BLaER1 treated with 17β-estradiol and CSF1 and Interleukin-3, amounts not matched to agents 10 nM and 100 nM (cell line): Measurements from ENCODE around the gene ZWILCH.

Experiments used
- H3K27ac ChIP-seq, 11 experiments: shearing (Covaris generic); formaldehyde crosslinking; 2 replicates each; pipeline ENCODE4 v1.8.1; 2022
- H3K27me3 ChIP-seq, 11 experiments: shearing (Covaris generic); formaldehyde crosslinking; 2 replicates each; pipeline ENCODE4 v1.8.1; 2022
- H3K36me3 ChIP-seq, 11 experiments: shearing (Covaris generic); formaldehyde crosslinking; 2 replicates each; pipeline ENCODE4 v1.8.1; 2022
- H3K4me1 ChIP-seq, 10 experiments: shearing (Covaris generic); formaldehyde crosslinking; 2 replicates each; pipeline ENCODE4 v1.8.1; 2022
- H3K4me2 ChIP-seq, 11 experiments: shearing (Covaris generic); formaldehyde crosslinking; 2 replicates each; pipeline ENCODE4 v1.8.1; 2022
- H3K4me3 ChIP-seq, 10 experiments: shearing (Covaris generic); formaldehyde crosslinking; 2 replicates each; pipeline ENCODE4 v1.8.1; 2022
- H3K9ac ChIP-seq, 11 experiments: shearing (Covaris generic); formaldehyde crosslinking; 2 replicates each; pipeline ENCODE4 v1.8.1; 2022
- H3K9me3 ChIP-seq, 11 experiments: shearing (Covaris generic); formaldehyde crosslinking; replicated peaks in 1 of 11; 2 replicates each; pipeline ENCODE4 v1.8.1; 2022
- H4K20me1 ChIP-seq, 11 experiments: shearing (Covaris generic); formaldehyde crosslinking; 2 replicates each; pipeline ENCODE4 v1.8.1; 2022
- Cebpa-rat ChIP-seq, 11 experiments: shearing (Covaris generic); IDR thresholded peaks; 2 replicates each; pipeline ENCODE4 v1.8.1; 2022

Gene ZWILCH

GRCh38 chr15:66472176-66472999, 32.7 kb upstream of the ZWILCH start:
- H3K4me2 ChIP-seq: peak overlapping the region in 8 of 11 experiments; percentile 41 to 71 (median 56); a peak in 17 of 22 replicates
- H3K9me3 ChIP-seq: no peaks in the 10 kb centered on the region
- no peaks in the 10 kb centered on the region for H3K27me3 ChIP-seq
- H3K4me3 ChIP-seq: no peak overlapping the region
- 0 out of 22 replicates have a peak overlapping the region, but pooled peaks of 2 of the 11 experiments have one; percentile 3 to 12 for H3K9ac ChIP-seq
- peaks cover 10 to 31% (median 24%) of the 10 kb centered on the region in 10 experiments; a peak in 18 of 20 replicates for H3K4me1 ChIP-seq
- TF ChIP-seq Cebpa-rat (IDR thresholded peaks at IDR 0.05): no peak
- H4K20me1 ChIP-seq: peaks cover 0 to 31% (median 19%) of the 10 kb centered on the region in 11 experiments; a peak in 16 of 22 replicates
- H3K27ac ChIP-seq: peak overlapping the region in 7 of 11 experiments; percentile 0 to 51 (median 28); a peak in 7 of 22 replicates
- H3K36me3 ChIP-seq: peaks cover 0 to 79% (median 22%) of the 10 kb centered on the region in 11 experiments; a peak in 15 of 22 replicates

- Histone ChIP-seq H4K20me1 (peaks cover 0 to 41% (median 27%) of the 10 kb centered on the region in 11 experiments; a peak in 17 of 22 replicates), H3K27me3 (no peaks in the 10 kb centered on the region), H3K27ac (no peak overlapping the region), H3K4me1 (peaks cover 10 to 31% (median 24%) of the 10 kb centered on the region in 10 experiments; a peak in 18 of 20 replicates), H3K9me3 (no peaks in the 10 kb centered on the region), H3K4me3 (no peak overlapping the region), H3K4me2 (no peak overlapping the region), H3K36me3 (peaks cover 0 to 74% (median 14%) of the 10 kb centered on the region in 11 experiments; a peak in 13 of 22 replicates), H3K9ac (no peak overlapping the region)
- TF ChIP-seq Cebpa-rat (IDR thresholded peaks at IDR 0.05): no peak
Measured at GRCh38 chr15:66474135-66474534, 31.0 kb upstream of the ZWILCH start.

- peaks cover 0 to 48% (median 30%) of the 10 kb centered on the region in 11 experiments; a peak in 17 of 22 replicates for H4K20me1 ChIP-seq
- peaks cover 10 to 31% (median 24%) of the 10 kb centered on the region in 10 experiments; a peak in 18 of 20 replicates for H3K4me1 ChIP-seq
- no peak for TF ChIP-seq Cebpa-rat (IDR thresholded peaks at IDR 0.05)
- H3K36me3 ChIP-seq: peaks cover 0 to 77% (median 15%) of the 10 kb centered on the region in 11 experiments; a peak in 13 of 22 replicates
- H3K9ac ChIP-seq: no peak overlapping the region
- no peak overlapping the region for H3K27ac ChIP-seq
- H3K4me2 ChIP-seq: no peak overlapping the region
- H3K4me3 ChIP-seq: no peak overlapping the region
- no peaks in the 10 kb centered on the region for H3K27me3 ChIP-seq
- H3K9me3 ChIP-seq: no peaks in the 10 kb centered on the region
Measured at GRCh38 chr15:66474963-66475362, 30.2 kb upstream of the ZWILCH start.

GRCh38 chr15:66476535-66476934, 28.6 kb upstream of the ZWILCH start:
- Histone ChIP-seq H3K27me3 (no peaks in the 10 kb centered on the region), H3K27ac (0 out of 22 replicates have a peak overlapping the region, but pooled peaks of 1 of the 11 experiments have one; percentile 25), H3K9me3 (peaks cover 0 to 2% (median 0%) of the 10 kb centered on the region in 11 experiments; a peak in 2 of 22 replicates), H3K36me3 (peaks cover 12 to 82% (median 26%) of the 10 kb centered on the region in 11 experiments), H3K4me2 (no peak overlapping the region; a peak in 1 of 22 replicates), H3K4me1 (peaks cover 6 to 18% (median 12%) of the 10 kb centered on the region in 10 experiments; a peak in 19 of 20 replicates), H4K20me1 (peaks cover 0 to 51% (median 31%) of the 10 kb centered on the region in 11 experiments; a peak in 17 of 22 replicates), H3K4me3 (no peak overlapping the region), H3K9ac (no peak overlapping the region)
- TF ChIP-seq Cebpa-rat (IDR thresholded peaks at IDR 0.05): no peak

GRCh38 chr15:66477011-66477410, 28.1 kb upstream of the ZWILCH start:
- peaks cover under 1 to 15% (median 10%) of the 10 kb centered on the region in 10 experiments; a peak in 19 of 20 replicates for H3K4me1 ChIP-seq
- H3K9me3 ChIP-seq: peaks cover 0 to 6% (median 0%) of the 10 kb centered on the region in 11 experiments; a peak in 2 of 22 replicates
- no peak overlapping the region for H3K9ac ChIP-seq
- H3K4me3 ChIP-seq: no peak overlapping the region
- H3K27ac ChIP-seq: 0 out of 22 replicates have a peak overlapping the region, but pooled peaks of 1 of the 11 experiments have one; percentile 25
- no peak for TF ChIP-seq Cebpa-rat (IDR thresholded peaks at IDR 0.05)
- H3K36me3 ChIP-seq: peaks cover 16 to 87% (median 31%) of the 10 kb centered on the region in 11 experiments
- H3K4me2 ChIP-seq: no peak overlapping the region
- peaks cover 0 to 56% (median 33%) of the 10 kb centered on the region in 11 experiments; a peak in 17 of 22 replicates for H4K20me1 ChIP-seq
- H3K27me3 ChIP-seq: no peaks in the 10 kb centered on the region

GRCh38 chr15:66480267-66480666, 24.9 kb upstream of the ZWILCH start:
- peaks cover 42 to 90% (median 51%) of the 10 kb centered on the region in 11 experiments for H3K36me3 ChIP-seq
- TF ChIP-seq Cebpa-rat (IDR thresholded peaks at IDR 0.05): no peak
- no peak overlapping the region for H3K4me3 ChIP-seq
- peaks cover 0 to 73% (median 38%) of the 10 kb centered on the region in 11 experiments; a peak in 17 of 22 replicates for H4K20me1 ChIP-seq
- no peaks in the 10 kb centered on the region for H3K27me3 ChIP-seq
- peaks cover 0 to 6% (median 0%) of the 10 kb centered on the region in 11 experiments; a peak in 2 of 22 replicates for H3K9me3 ChIP-seq
- peaks cover 0 to 29% (median 17%) of the 10 kb centered on the region in 10 experiments; a peak in 13 of 20 replicates for H3K4me1 ChIP-seq
- H3K4me2 ChIP-seq: no peak overlapping the region
- H3K9ac ChIP-seq: no peak overlapping the region
- no peak overlapping the region for H3K27ac ChIP-seq

- Histone ChIP-seq H3K27ac (no peak overlapping the region), H3K4me3 (no peak overlapping the region), H3K4me2 (no peak overlapping the region), H3K4me1 (peaks cover 0 to 28% (median 17%) of the 10 kb centered on the region in 10 experiments; a peak in 13 of 20 replicates), H3K9ac (no peak overlapping the region), H4K20me1 (peaks cover 0 to 66% (median 31%) of the 10 kb centered on the region in 11 experiments; a peak in 17 of 22 replicates), H3K36me3 (peaks cover 48 to 93% (median 61%) of the 10 kb centered on the region in 11 experiments), H3K9me3 (peaks cover 0 to 6% (median 0%) of the 10 kb centered on the region in 11 experiments; a peak in 2 of 22 replicates), H3K27me3 (no peaks in the 10 kb centered on the region)
- no peak for TF ChIP-seq Cebpa-rat (IDR thresholded peaks at IDR 0.05)
Measured at GRCh38 chr15:66481107-66481856, 23.8 kb upstream of the ZWILCH start.

- Histone ChIP-seq H4K20me1 (peaks cover 0 to 54% (median 19%) of the 10 kb centered on the region in 11 experiments; a peak in 16 of 22 replicates), H3K36me3 (peaks cover 61 to 94% (median 73%) of the 10 kb centered on the region in 11 experiments), H3K4me1 (peaks cover 0 to 23% (median 17%) of the 10 kb centered on the region in 10 experiments; a peak in 13 of 20 replicates), H3K4me2 (peak overlapping the region in 6 of 11 experiments; percentile 12 to 67 (median 38); a peak in 10 of 22 replicates), H3K27ac (peak overlapping the region in 2 of 11 experiments; percentile 4 to 22; a peak in 2 of 22 replicates), H3K9ac (no peak overlapping the region), H3K4me3 (no peak overlapping the region), H3K27me3 (no peaks in the 10 kb centered on the region), H3K9me3 (peaks cover 0 to 6% (median 0%) of the 10 kb centered on the region in 11 experiments; a peak in 2 of 22 replicates)
- no peak for TF ChIP-seq Cebpa-rat (IDR thresholded peaks at IDR 0.05)
Measured at GRCh38 chr15:66482539-66482938, 22.6 kb upstream of the ZWILCH start.
